Neutrophil (primary cell): ENCODE measurements around the gene TRMT10B.
"Not testable (repeated sequence)": the region's sequence is repeated elsewhere in the genome, so short reads cannot be mapped to it uniquely, and the experiment has no call there.

ENCODE experiments used
- H3K27ac ChIP-seq: fragments of 200-600 bp; sonication (generic); 2 replicates; pipeline ENCODE4 v1.5.1; 2016; ENCODE audit warnings: mild to moderate bottlenecking, moderate library complexity
- H3K27me3 ChIP-seq: fragments of 200-600 bp; sonication (generic); 2 replicates; pipeline ENCODE4 v1.6.0; 2016; ENCODE audit warnings: mild to moderate bottlenecking
- H3K36me3 ChIP-seq: fragments of 200-600 bp; sonication (generic); 2 replicates; pipeline ENCODE4 v1.5.1; 2017
- H3K4me1 ChIP-seq, 2 experiments: fragments of 200-600 bp in 1 of 2; sonication (generic) in 1 of 2; 1 replicate in 1 of 2; 2 replicates in 1 of 2; pipeline versions ENCODE4 v1.5.1 to v1.6.1; 2013 to 2016; ENCODE audit warnings: low read depth in 1 of 2, low read length in 1 of 2, mild to moderate bottlenecking in 1 of 2, moderate library complexity in 1 of 2; ENCODE audit not compliant: control insufficient read depth in 1 of 2, insufficient read depth in 1 of 2
- H3K4me3 ChIP-seq, 2 experiments: fragments of 200-600 bp in 1 of 2; sonication (generic) in 1 of 2; 1 replicate in 1 of 2; 2 replicates in 1 of 2; pipeline ENCODE4 v1.5.1; 2013 to 2016; ENCODE audit warnings: low read depth in 1 of 2, low read length in 1 of 2, mild to moderate bottlenecking in 1 of 2, moderate library complexity in 1 of 2
- H3K9me3 ChIP-seq: fragments of 200-600 bp; sonication (generic); 2 replicates; pipeline ENCODE4 v1.5.1; 2016
- TF ChIP-seq, protein P1 (sequence below): fragments of 200-600 bp; sonication (generic); IDR thresholded peaks from 2 replicates; pipeline ENCODE4 v1.5.1; 2016; ENCODE audit warnings: antibody characterized with exemption

TRMT10B gene

DNA sequence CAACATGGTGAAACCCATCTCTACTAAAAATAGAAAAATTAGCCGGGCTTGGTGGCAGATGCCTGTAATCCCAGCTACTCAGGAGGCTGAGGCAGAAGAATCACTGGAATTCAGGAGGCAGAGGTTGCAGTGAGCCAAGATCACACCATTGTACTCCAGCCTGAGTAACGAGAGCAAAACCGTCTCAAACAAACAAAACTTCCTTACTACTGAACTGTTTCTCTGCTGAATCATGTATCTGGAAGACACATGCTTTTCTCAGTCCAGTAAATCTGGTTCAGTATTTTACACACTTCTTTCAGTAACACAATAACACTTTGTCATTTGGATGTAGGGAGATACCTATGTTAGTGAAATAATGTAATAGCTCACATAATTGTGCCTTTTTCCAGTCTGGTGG lies 7.9 kb downstream of the TRMT10B start:
- Histone ChIP-seq H3K27me3 (no peaks in the 10 kb centered on the region), H3K4me3 (no peak overlapping the region), H3K9me3 (no peaks in the 10 kb centered on the region), H3K36me3 (peaks cover 25% of the 10 kb centered on the region), H3K27ac (no peak overlapping the region), H3K4me1 (no peaks in the 10 kb centered on the region)
- TF ChIP-seq, protein P1, sequence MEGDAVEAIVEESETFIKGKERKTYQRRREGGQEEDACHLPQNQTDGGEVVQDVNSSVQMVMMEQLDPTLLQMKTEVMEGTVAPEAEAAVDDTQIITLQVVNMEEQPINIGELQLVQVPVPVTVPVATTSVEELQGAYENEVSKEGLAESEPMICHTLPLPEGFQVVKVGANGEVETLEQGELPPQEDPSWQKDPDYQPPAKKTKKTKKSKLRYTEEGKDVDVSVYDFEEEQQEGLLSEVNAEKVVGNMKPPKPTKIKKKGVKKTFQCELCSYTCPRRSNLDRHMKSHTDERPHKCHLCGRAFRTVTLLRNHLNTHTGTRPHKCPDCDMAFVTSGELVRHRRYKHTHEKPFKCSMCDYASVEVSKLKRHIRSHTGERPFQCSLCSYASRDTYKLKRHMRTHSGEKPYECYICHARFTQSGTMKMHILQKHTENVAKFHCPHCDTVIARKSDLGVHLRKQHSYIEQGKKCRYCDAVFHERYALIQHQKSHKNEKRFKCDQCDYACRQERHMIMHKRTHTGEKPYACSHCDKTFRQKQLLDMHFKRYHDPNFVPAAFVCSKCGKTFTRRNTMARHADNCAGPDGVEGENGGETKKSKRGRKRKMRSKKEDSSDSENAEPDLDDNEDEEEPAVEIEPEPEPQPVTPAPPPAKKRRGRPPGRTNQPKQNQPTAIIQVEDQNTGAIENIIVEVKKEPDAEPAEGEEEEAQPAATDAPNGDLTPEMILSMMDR = no peak

DNA sequence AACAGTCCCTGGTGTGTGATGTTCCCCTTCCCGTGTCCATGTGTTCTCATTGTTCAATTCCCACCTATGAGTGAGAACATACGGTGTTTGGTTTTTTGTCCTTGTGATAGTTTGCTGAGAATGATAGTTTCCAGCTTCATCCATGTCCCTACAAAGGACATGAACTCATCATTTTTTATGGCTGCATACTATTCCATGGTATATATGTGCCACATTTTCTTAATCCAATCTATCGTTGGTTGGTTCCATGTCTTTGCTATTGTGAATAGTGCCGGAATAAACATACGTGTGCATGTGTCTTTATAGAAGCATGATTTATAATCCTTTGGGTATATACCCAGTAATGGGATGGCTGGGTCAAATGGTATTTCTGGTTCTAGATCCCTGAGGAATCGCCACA lies 11.7 kb downstream of the TRMT10B start:
- H3K27me3 ChIP-seq, H3K27ac ChIP-seq, H3K9me3 ChIP-seq, H3K4me1 ChIP-seq, H3K4me3 ChIP-seq: not testable (repeated sequence)
- peaks cover 37% of the 10 kb centered on the region for H3K36me3 ChIP-seq

DNA sequence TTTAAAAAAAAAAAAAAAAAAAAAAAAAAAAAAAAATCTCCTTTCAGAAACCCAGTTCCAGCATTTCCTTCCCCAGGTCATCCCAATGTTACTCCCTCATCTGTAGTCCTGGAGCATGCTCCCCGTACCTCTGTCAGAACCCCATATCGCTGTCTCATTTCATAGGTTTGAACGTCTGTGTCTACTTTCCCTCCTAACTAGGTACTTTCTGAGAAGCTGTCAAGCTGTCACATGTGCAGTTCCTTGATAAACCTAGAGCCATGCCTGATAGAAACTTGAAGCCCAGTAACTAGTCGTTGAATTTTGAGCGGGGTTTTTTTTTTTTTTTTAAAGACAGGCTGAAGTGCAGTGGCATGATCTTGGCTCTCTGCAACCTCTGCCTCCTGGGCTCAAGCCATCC lies 15.7 kb downstream of the TRMT10B start:
- no peaks in the 10 kb centered on the region for H3K27me3 ChIP-seq
- no peaks in the 10 kb centered on the region for H3K9me3 ChIP-seq
- no peak overlapping the region for H3K4me3 ChIP-seq
- TF ChIP-seq, protein P1 = no peak
- peaks cover 59% of the 10 kb centered on the region for H3K36me3 ChIP-seq
- no peaks in the 10 kb centered on the region for H3K4me1 ChIP-seq
- no peak overlapping the region for H3K27ac ChIP-seq

DNA sequence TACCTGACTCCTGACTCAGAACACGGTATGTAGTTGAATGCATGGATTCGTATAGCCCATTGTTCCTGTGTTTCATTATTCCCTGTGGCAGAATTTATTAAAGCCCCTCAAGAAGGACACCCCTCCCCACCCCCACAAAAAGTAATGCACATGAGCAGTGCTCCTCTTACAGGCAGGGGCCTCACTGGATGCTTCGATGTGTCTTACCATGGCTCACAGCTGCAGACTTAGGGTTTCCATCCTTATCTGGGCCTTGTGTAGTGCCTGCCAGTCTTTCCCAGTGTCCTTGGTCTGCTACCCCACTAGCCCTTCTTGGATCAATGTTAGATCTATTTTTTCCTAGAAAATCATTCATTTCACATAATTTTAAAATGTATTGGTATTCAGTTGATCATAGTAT lies 16.4 kb downstream of the TRMT10B start:
- no peaks in the 10 kb centered on the region for H3K4me1 ChIP-seq
- TF ChIP-seq, protein P1 = no peak

DNA sequence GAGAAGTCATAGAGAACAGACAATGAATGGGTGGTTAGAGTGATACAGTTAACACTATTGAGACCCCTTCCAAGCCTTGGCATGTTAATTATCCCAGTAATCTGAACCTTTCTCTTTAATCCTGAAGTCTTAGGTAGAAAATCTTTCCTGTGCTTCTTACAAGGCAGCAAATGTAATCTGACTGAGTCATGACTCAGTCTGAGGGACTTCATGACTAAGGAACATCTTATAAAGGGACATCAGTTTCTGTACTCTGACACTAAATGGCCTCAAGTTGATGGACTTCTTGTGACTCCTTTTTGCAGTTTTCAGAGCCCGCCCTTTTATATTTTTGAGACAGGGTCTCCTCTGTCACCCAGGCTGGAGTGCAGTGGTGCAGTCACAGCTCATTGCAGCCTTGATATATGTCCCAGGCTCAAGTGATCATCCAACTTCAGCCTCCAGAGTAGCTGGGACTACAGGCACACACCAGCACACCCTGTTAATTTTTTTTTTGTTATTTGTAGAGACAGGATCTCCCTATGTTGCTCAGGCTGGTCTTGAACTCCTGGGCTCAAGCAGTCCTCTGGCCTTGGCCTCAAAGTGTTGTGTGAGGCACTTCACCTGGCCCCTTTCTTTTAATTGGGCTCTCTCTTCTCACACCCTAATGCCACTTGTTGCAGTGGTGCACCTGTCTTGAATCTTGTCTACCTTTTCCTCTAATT lies 21.8 kb downstream of the TRMT10B start:
- Histone ChIP-seq H3K4me3 (no peak overlapping the region), H3K27me3 (no peaks in the 10 kb centered on the region), H3K4me1 (no peaks in the 10 kb centered on the region), H3K9me3 (no peaks in the 10 kb centered on the region), H3K27ac (no peak overlapping the region), H3K36me3 (peaks cover 94% of the 10 kb centered on the region)
- TF ChIP-seq, protein P1 = no peak

More for the DNA sequence above, 16.4 kb downstream of the TRMT10B start:
- no peak overlapping the region for H3K4me3 ChIP-seq
- no peaks in the 10 kb centered on the region for H3K27me3 ChIP-seq
- no peaks in the 10 kb centered on the region for H3K9me3 ChIP-seq
- no peak overlapping the region for H3K27ac ChIP-seq
- peaks cover 59% of the 10 kb centered on the region for H3K36me3 ChIP-seq

DNA sequence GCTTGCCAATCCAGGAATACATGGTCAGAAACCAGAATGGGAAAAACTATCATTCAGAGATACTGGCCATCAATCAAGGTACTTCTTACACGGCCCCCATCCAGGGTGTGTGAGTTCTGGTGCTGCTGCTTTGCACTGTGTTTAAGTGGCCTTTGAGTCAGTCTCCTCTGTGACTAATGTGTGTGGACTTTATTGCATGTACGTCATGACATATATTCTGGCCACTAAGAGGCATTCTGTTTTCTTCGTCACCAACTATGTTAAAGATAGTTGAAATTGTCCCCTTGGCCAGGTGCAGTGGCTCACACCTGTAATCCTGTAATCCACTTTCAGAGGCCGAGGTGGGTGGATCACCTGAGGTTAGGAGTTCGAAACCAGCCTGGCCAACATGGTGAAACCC lies 22.7 kb downstream of the TRMT10B start:
- Histone ChIP-seq H3K27ac (no peak overlapping the region), H3K36me3 (peaks cover 95% of the 10 kb centered on the region), H3K4me1 (no peaks in the 10 kb centered on the region), H3K4me3 (no peak overlapping the region), H3K27me3 (no peaks in the 10 kb centered on the region), H3K9me3 (no peaks in the 10 kb centered on the region)
- TF ChIP-seq, protein P1 = no peak
